ENCODE results near the gene TNFAIP8L2. TPM values are rescaled to one million over a fixed set of nuclear protein-coding genes. Genes with fewer than 3 reads are reported as not detected.

TNFAIP8L2 gene
- total and polyA plus RNA-seq, 2 of the 8 experiments (the other 6 are each of a cell fraction or from before 2014, with no cell fraction given) = not detected

DNA sequence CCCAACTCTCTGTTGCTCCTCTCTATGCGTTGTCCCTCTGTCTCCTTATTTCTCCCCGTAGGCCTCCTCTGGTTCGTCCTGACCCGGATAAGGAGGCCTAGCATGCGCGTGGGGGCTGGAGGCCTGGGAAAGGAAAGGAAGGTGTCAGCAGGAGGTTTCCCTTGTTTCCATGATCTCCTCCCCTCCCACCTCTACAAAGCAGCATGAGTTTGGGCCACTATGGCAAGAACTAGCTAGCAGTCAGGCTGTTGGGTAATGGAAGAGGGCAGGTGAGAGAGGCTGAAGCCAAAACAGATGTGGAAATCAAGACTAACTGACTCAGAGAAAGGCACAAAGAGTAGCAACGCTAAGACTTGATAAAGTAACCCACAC is 9.3 kb upstream of the TNFAIP8L2 start:
- TF ChIP-seq GABPA (IDR thresholded peaks at IDR 0.05; ENCODE audit: borderline replicate concordance, insufficient read depth, low read length) = no peak
- TF ChIP-seq SIRT6 (IDR thresholded peaks at IDR 0.05; ENCODE audit: low read length) = no peak
- TF ChIP-seq, protein P1, sequence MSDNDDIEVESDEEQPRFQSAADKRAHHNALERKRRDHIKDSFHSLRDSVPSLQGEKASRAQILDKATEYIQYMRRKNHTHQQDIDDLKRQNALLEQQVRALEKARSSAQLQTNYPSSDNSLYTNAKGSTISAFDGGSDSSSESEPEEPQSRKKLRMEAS (IDR thresholded peaks at IDR 0.05) = 0 out of 2 replicates have a peak, but pooled peaks have one; percentile 7
- TF ChIP-seq SIX5 (IDR thresholded peaks at IDR 0.05; ENCODE audit: low read depth, low read length) = no peak
- Histone ChIP-seq H2AFZ (ENCODE audit: low read length) (peak overlapping the region; percentile 91), H3K14ac (ENCODE audit: insufficient read length) (no peak overlapping the region), H3K36me3 (ENCODE audit: control insufficient read depth in 2 of 4, insufficient read depth in 4 of 4, low read length in 3 of 4) (no peaks in the 10 kb centered on the region), H4K5ac (ENCODE audit: insufficient read length, low read depth, low read length) (no peak overlapping the region), H4K91ac (replicated peaks; ENCODE audit: insufficient read length, low read length) (no peak overlapping the region), H4K8ac (ENCODE audit: extremely low read depth, insufficient read depth, low read length) (no peak overlapping the region; the same call in 1 of the 2 replicates), H3K27ac (ENCODE audit: low read depth, low read length) (no peak overlapping the region), H2AK5ac (ENCODE audit: low read depth, low read length) (no peak overlapping the region), H3K4me2 (ENCODE audit: insufficient read depth in 1 of 2, low read depth in 2 of 2, low read length in 2 of 2) (peak overlapping the region; percentile 98 to 100), H3K23ac (ENCODE audit: insufficient read length) (no peak overlapping the region), H3K18ac (ENCODE audit: extremely low read depth, low read length) (no peak overlapping the region), H2BK15ac (ENCODE audit: low read length) (no peak overlapping the region), H3K4me3 (ENCODE audit: extremely low read depth in 1 of 4, insufficient read depth in 2 of 4, low read depth in 3 of 4, low read length in 4 of 4) (peak overlapping the region; percentile 81 to 88 (median 85); a peak in 7 of 8 replicates), H3K56ac (replicated peaks; ENCODE audit: insufficient read length, low read depth, low read length) (no peak overlapping the region), H2BK12ac (ENCODE audit: low read depth, low read length) (no peak overlapping the region), H3K27me3 (replicated peaks in 1 of 4; ENCODE audit: control insufficient read depth in 3 of 4, extremely low read depth in 1 of 4, insufficient read depth in 3 of 4, low read length in 3 of 4) (peaks cover 0 to 17% (median 8%) of the 10 kb centered on the region in 4 experiments; a peak in 5 of 7 replicates), H2BK20ac (ENCODE audit: low read length) (no peak overlapping the region), H3K4ac (replicated peaks; ENCODE audit: insufficient read length, low read depth, low read length) (no peak overlapping the region), H3K23me2 (ENCODE audit: low read depth, low read length) (peaks cover 16% of the 10 kb centered on the region), H3K79me1 (ENCODE audit: low read depth, low read length) (peaks cover 5% of the 10 kb centered on the region; the same call in 1 of the 2 replicates), H2BK5ac (ENCODE audit: low read depth, low read length) (no peak overlapping the region), H3K79me2 (ENCODE audit: control insufficient read depth in 1 of 2, insufficient read depth in 2 of 2, low read length in 2 of 2) (no peaks in the 10 kb centered on the region), H3K9me3 (ENCODE audit: insufficient read depth in 2 of 2, low read depth in 1 of 2, low read length in 1 of 2) (no peaks in the 10 kb centered on the region), H2BK120ac (replicated peaks; ENCODE audit: low read depth, low read length) (no peak overlapping the region), H3K9ac (replicated peaks in 1 of 4; ENCODE audit: extremely low read depth in 1 of 4, low read depth in 3 of 4, low read length in 3 of 4) (peak overlapping the region in 1 of 4 experiments; percentile 46; a peak in 2 of 7 replicates), H3K4me1 (replicated peaks in 1 of 4; ENCODE audit: control insufficient read depth in 3 of 4, insufficient read depth in 4 of 4, low read length in 3 of 4) (peaks cover 15 to 31% (median 21%) of the 10 kb centered on the region in 4 experiments), H4K20me1 (replicated peaks in 1 of 2; ENCODE audit: control insufficient read depth in 1 of 2, insufficient read depth in 2 of 2, low read length in 2 of 2) (no peaks in the 10 kb centered on the region)
- WGBS, 2 experiments (ENCODE audit: extremely low coverage in 1 of 2, insufficient coverage in 1 of 2, insufficient read length in 1 of 2, insufficient replicate concordance in 2 of 2, low coverage in 1 of 2, low lambda C conversion rate in 2 of 2, missing lambda C conversion rate in 1 of 2) = 9% methylated on average over 7 of the region's 7 CpGs; no CpG with 5 or more reads in 1 of the 2 experiments
- ChIA-PET POLR2A (ENCODE audit: partially characterized antibody) (interaction anchor here (1.0 to 10.7 kb wide), 4 partner anchors 9 to 99 kb away, joined by 3 to 124 read pairs (median 4); partner anchors contain the start of gene TNFAIP8L2), CTCF (ENCODE audit: partially characterized antibody) (interaction anchor here (0.7 to 1.6 kb wide), 7 partner anchors 8 to 119 kb away, joined by 3 to 5 read pairs (median 3); partner anchors contain the start of genes GABPB2 and TNFAIP8L2)
- DNase-seq (ENCODE audit: low read depth in 1 of 2, low spot score in 2 of 2) = no peak
- no peak for FAIRE-seq

Data from H1 (cell line).